Measurements from ENCODE around the gene PLAU. TPM values are rescaled to one million over a fixed set of nuclear protein-coding genes. Genes with fewer than 3 reads are reported as not detected.
"Not testable (repeated sequence)": the region's sequence is repeated elsewhere in the genome, so short reads cannot be mapped to it uniquely, and the experiment has no call there.

Gene PLAU
- total RNA-seq, 2 donors from 2014 or later, result 3.5 to 7.1 TPM

- intact Hi-C loops (cut with DNase I, micrococcal nuclease); DNase-seq: not testable (repeated sequence)
- peak; percentile 66 for ATAC-seq
Measured at GRCh38 chr10:73965267-73965889, 54.4 kb downstream of the PLAU start.

GRCh38 chr10:73965890-73966768 is 55.2 kb downstream of the PLAU start:
- intact Hi-C loops (cut with DNase I, micrococcal nuclease), result no loop called here
- ATAC-seq (peak; percentile 92), DNase-seq (peak; percentile 69 to 87)

- ATAC-seq (no peak), DNase-seq (no peak)
- intact Hi-C loops (cut with DNase I, micrococcal nuclease), result no loop called here
Measured at GRCh38 chr10:73967022-73967429, 56.1 kb downstream of the PLAU start.

Other genes starting within 250 kb of the PLAU start
- 1 to 10 TPM; 8.0 to 9.8 TPM for gene AGAP5, start 213.0 kb upstream of the PLAU start, total RNA-seq
- 10 to 100 TPM; 65.1 to 75.5 TPM for gene SEC24C, start 166.8 kb upstream of the PLAU start, total RNA-seq
- gene CHCHD1, start 129.1 kb upstream of the PLAU start, total RNA-seq, result 10 to 100 TPM; 26.0 to 28.5 TPM
- gene ZSWIM8, start 125.5 kb upstream of the PLAU start, total RNA-seq, result 10 to 100 TPM; 60.4 to 67.1 TPM
- 10 to 100 TPM; 21.4 to 24.3 TPM for gene NDST2, start 99.5 kb upstream of the PLAU start, total RNA-seq
- gene CAMK2G, start 36.6 kb upstream of the PLAU start, total RNA-seq, result 10 to 100 TPM; 52.3 to 56.1 TPM
- gene VCL, start 87.0 kb downstream of the PLAU start, total RNA-seq, result 100 to 1,000 TPM; 122 to 123 TPM
- 10 to 100 TPM; 28.3 to 31.2 TPM for gene AP3M1, start 239.7 kb downstream of the PLAU start, total RNA-seq
- gene ADK, start 240.1 kb downstream of the PLAU start, total RNA-seq, result 10 to 100 TPM; 16.2 to 16.4 TPM